HUDEP-2 (cell line): ENCODE data around the gene ZNF653.
"Not testable (repeated sequence)": the region's sequence is repeated elsewhere in the genome, so short reads cannot be mapped to it uniquely, and the experiment has no call there.

Experiments used
- DNase-seq, 76 experiments: peaks; one replicate each; lab custom pipeline; 2025; ENCODE audit not compliant: unreplicated experiment in 76 of 76; lab: John Stamatoyannopoulos, UW

ZNF653 gene

DNA sequence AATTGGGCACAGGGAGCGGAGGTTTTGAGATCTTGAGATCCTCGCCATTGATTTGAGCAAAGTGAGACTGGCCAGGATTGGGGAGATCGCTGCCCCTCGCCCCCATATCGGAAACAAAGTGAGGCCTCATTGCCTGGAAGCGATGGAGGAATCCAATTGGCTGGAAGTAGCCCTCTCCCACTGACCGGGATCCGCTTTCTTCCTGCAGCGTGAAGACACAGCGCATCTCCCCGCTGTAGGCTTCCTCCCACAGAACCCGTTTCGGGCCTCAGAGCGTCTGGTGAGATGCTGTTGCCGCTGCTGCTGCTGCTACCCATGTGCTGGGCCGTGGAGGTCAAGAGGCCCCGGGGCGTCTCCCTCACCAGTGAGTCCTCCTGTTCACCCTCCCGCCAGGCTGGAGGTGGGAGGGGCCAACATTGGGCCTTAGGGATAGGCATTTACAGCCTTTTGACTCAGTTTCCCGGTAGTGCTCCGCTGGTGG lies 69.8 kb downstream of the ZNF653 start:
- peak in 37 of 76 experiments; percentile 10 to 57 (median 34) for DNase-seq

GRCh38 chr19:11435057-11435832 lies 70.4 kb downstream of the ZNF653 start, which contains the start of the genes ODAD3 and PRKCSH:
TSS of gene ODAD3 (minus strand) at chr19:11435121. CDS start at chr19:11435016, 105 bp downstream.
TSS of gene PRKCSH (plus strand) at chr19:11435635. CDS start at chr19:11436118, 483 bp downstream.
- peak; percentile 85 to 100 (median 100) for DNase-seq

DNA sequence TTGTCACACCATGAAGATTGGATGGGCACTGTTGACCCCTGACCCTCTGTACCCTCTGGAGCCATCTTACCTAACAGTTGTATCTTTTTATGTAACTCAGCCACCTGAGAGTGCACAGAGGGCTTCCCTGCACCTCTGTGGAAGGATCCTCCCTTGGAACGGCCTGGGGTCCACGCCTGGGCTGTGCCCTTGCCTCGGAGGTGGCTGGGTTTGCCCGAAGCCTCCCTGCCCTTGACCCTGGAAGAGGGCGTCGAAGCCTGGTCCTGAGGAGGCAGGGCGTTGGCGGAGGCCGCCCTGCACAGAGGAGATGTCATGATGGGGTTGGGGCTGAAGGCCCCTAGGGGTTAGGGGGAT lies 71.0 kb downstream of the ZNF653 start:
- DNase-seq, result no peak

GRCh38 chr19:11433526-11433925 lies 72.1 kb downstream of the ZNF653 start:
- DNase-seq, result not testable (repeated sequence)
